GM12878 (cell line): ENCODE data around the gene CRIM1. TPM values are rescaled to one million over a fixed set of nuclear protein-coding genes. Genes with fewer than 3 reads are reported as not detected.

Source experiments
- ATAC-seq: fragments of 200-7000 bp; cut with Tn5 transposase; 3 replicates; pipeline ENCODE4 v1.9.1; 2020; ENCODE audit warnings: mild to moderate bottlenecking, moderate library complexity
- BruUV-seq: library from RNA; stranded (reverse); fragments of 400-500 nt; replicated peaks from 2 replicates; lab custom pipeline; 2021; lab: Mats Ljungman, UMichigan
- CTCF ChIA-PET: fragments of 300-600 bp; sonication (Branson Sonifier 250); formaldehyde crosslinking; extraction: SDS; loops from one replicate; lab custom pipeline; 2021; ENCODE audit warnings: inconsistent platforms; lab: Yijun Ruan, JAX
- POLR2A ChIA-PET: fragments of 350-600 bp; formaldehyde crosslinking; extraction: SDS; loops from one replicate; lab custom pipeline; 2021; ENCODE audit warnings: inconsistent platforms; lab: Charles Lee
- RAD21 ChIA-PET: fragments of 300-600 bp; sonication (Branson Sonifier 250); formaldehyde crosslinking; loops from one replicate; lab custom pipeline; 2023; ENCODE audit warnings: antibody characterized with exemption; ENCODE audit not compliant: unreplicated experiment; lab: Charles Lee
- SMC1A ChIA-PET: fragments of 300-600 bp; sonication (Branson Sonifier 250); formaldehyde crosslinking; loops from one replicate; lab custom pipeline; 2023; ENCODE audit not compliant: unreplicated experiment, uncharacterized antibody; lab: Charles Lee
- DNase-seq: peaks from one replicate; pipeline ENCODE4 v3.0.0-alpha.2; 2011; ENCODE audit warnings: low read depth, low spot score
- FAIRE-seq: peaks from 3 replicates; lab custom pipeline; 2011; peaks lifted over from hg19 to GRCh38; lab: Jason Lieb, UNC
- H2AFZ ChIP-seq: 2 replicates; pipeline ENCODE4 v1.6.0; 2011; ENCODE audit warnings: low read depth, low read length, control low read depth; ENCODE audit not compliant: control insufficient read depth
- H3K27ac ChIP-seq: 2 replicates; pipeline ENCODE4 v1.5.1; 2011; ENCODE audit warnings: control low read depth; ENCODE audit not compliant: control insufficient read depth, insufficient read depth
- H3K27me3 ChIP-seq, 2 experiments: replicated peaks in 1 of 2; 2 replicates each; pipeline versions ENCODE4 v1.6.0 to v1.6.1; 2011; ENCODE audit warnings: low read length in 1 of 2; ENCODE audit not compliant: control insufficient read depth in 2 of 2, insufficient read depth in 2 of 2
- H3K36me3 ChIP-seq, 2 experiments: 2 replicates each; pipeline ENCODE4 v1.5.1; 2011; ENCODE audit warnings: low read length in 1 of 2; ENCODE audit not compliant: control insufficient read depth in 2 of 2, insufficient read depth in 2 of 2
- H3K4me1 ChIP-seq: 2 replicates; pipeline ENCODE4 v1.6.1; 2011; ENCODE audit warnings: mild to moderate bottlenecking, low read length, moderate library complexity, mixed read lengths; ENCODE audit not compliant: control insufficient read depth, insufficient read depth
- H3K4me2 ChIP-seq: 2 replicates; pipeline ENCODE4 v1.6.0; 2011; ENCODE audit warnings: control low read depth; ENCODE audit not compliant: control insufficient read depth, insufficient read depth
- H3K4me3 ChIP-seq: fragments of 200-600 bp; sonication (generic); 2 replicates; pipeline ENCODE4 v1.5.1; 2016
- H3K79me2 ChIP-seq: 2 replicates; pipeline ENCODE4 v1.6.0; 2011; ENCODE audit warnings: low read length; ENCODE audit not compliant: control insufficient read depth, insufficient read depth
- H3K9ac ChIP-seq: 2 replicates; pipeline ENCODE4 v1.8.0; 2011; ENCODE audit warnings: low read length, control low read depth, mixed read lengths; ENCODE audit not compliant: control insufficient read depth, insufficient read depth
- H3K9me3 ChIP-seq: replicated peaks from 3 replicates; pipeline ENCODE4 v1.5.1; 2011; ENCODE audit warnings: mild to moderate bottlenecking, low read length; ENCODE audit not compliant: control insufficient read depth, insufficient read depth
- H4K20me1 ChIP-seq: 2 replicates; pipeline ENCODE4 v1.6.0; 2011; ENCODE audit not compliant: control insufficient read depth, insufficient read depth
- BCL3 ChIP-seq: IDR thresholded peaks from 2 replicates; pipeline ENCODE4 v1.6.1; 2011; ENCODE audit warnings: borderline replicate concordance, low read depth, mild to moderate bottlenecking, moderate library complexity, low read length; ENCODE audit not compliant: insufficient read depth, poor library complexity, severe bottlenecking
- CHD2 ChIP-seq: IDR thresholded peaks from 2 replicates; pipeline ENCODE4 v1.6.1; 2011; ENCODE audit warnings: low read depth, low read length, improper control_type of control experiment, borderline replicate concordance
- CHD4 ChIP-seq: fragments of 200-600 bp; sonication (generic); IDR thresholded peaks from 2 replicates; pipeline ENCODE4 v1.6.1; 2016; ENCODE audit warnings: mild to moderate bottlenecking
- EZH2 ChIP-seq: IDR thresholded peaks from 2 replicates; pipeline ENCODE4 v1.6.1; 2012; ENCODE audit warnings: low read depth, mild to moderate bottlenecking, control low read depth, inconsistent platforms, low read length, borderline replicate concordance; ENCODE audit not compliant: control insufficient read depth
- KAT2A ChIP-seq: conservative IDR thresholded peaks from 2 replicates; pipeline ENCODE4 v1.6.1; 2011; ENCODE audit warnings: low read depth, low read length; ENCODE audit not compliant: control insufficient read depth
- MTA3 ChIP-seq: IDR thresholded peaks from 2 replicates; pipeline ENCODE4 v1.6.1; 2012; ENCODE audit warnings: low read length, inconsistent platforms, borderline replicate concordance
- MYB ChIP-seq: fragments of 150-350 bp; IDR thresholded peaks from 2 replicates; pipeline ENCODE4 v1.6.1; 2014; ENCODE audit warnings: mild to moderate bottlenecking, low read depth, low read length, borderline replicate concordance
- NR2C1 ChIP-seq: fragments of 450-650 bp; IDR thresholded peaks from 2 replicates; pipeline ENCODE4 v1.6.1; 2017; ENCODE audit warnings: antibody characterized with exemption, mild to moderate bottlenecking, moderate library complexity
- NR2F1 ChIP-seq: fragments of 450-650 bp; conservative IDR thresholded peaks from 2 replicates; pipeline ENCODE4 v1.6.1; 2017; ENCODE audit warnings: mild to moderate bottlenecking
- POLR2AphosphoS2 ChIP-seq: IDR thresholded peaks from 2 replicates; pipeline ENCODE4 v1.6.1; 2011; ENCODE audit warnings: low read depth, mild to moderate bottlenecking, low read length, improper control_type of control experiment, moderate library complexity
- POU2F2 ChIP-seq: IDR thresholded peaks from 3 replicates; pipeline ENCODE4 v1.6.1; 2011; ENCODE audit warnings: low read depth, mild to moderate bottlenecking, low read length, borderline replicate concordance
- RAD51 ChIP-seq: fragments of 450-650 bp; IDR thresholded peaks from 2 replicates; pipeline ENCODE4 v1.6.1; 2016; ENCODE audit warnings: moderate library complexity, mild to moderate bottlenecking, inconsistent platforms
- RELA ChIP-seq: fragments of 450-650 bp; IDR thresholded peaks from 2 replicates; pipeline ENCODE4 v1.8.0; 2014; ENCODE audit warnings: borderline replicate concordance; ENCODE audit not compliant: partially characterized antibody
- SMAD1 ChIP-seq: fragments of 450-650 bp; IDR thresholded peaks from 2 replicates; pipeline ENCODE4 v1.6.1; 2018; ENCODE audit warnings: mild to moderate bottlenecking, low read depth; ENCODE audit not compliant: partially characterized antibody
- SMAD5 ChIP-seq: IDR thresholded peaks from 2 replicates; pipeline ENCODE4 v1.6.1; 2016; ENCODE audit warnings: antibody characterized with exemption, low read depth
- SPI1 ChIP-seq: IDR thresholded peaks from 2 replicates; pipeline ENCODE4 v1.6.1; 2011; ENCODE audit warnings: low read depth, mild to moderate bottlenecking, low read length, moderate library complexity, borderline replicate concordance; ENCODE audit not compliant: insufficient read depth
- SREBF2 ChIP-seq: IDR thresholded peaks from 2 replicates; pipeline ENCODE4 v1.6.1; 2012; ENCODE audit warnings: mild to moderate bottlenecking, low read length
- TCF3 ChIP-seq: IDR thresholded peaks from 2 replicates; pipeline ENCODE4 v1.6.1; 2012; ENCODE audit warnings: low read depth, mild to moderate bottlenecking, low read length, borderline replicate concordance; ENCODE audit not compliant: insufficient read depth
- WGBS: methylation state at CpG from one replicate; pipeline ENCODE4 v1.1.6; 2016; ENCODE audit warnings: low lambda C conversion rate; ENCODE audit not compliant: insufficient replicate concordance, insufficient coverage; ENCODE audit errors: missing lambda C conversion rate; 5-methylcytosine and 5-hydroxymethylcytosine counted together
- in situ Hi-C: fragments of 300-500 bp; cut with MboI; formaldehyde crosslinking; loops from 9 replicates; pipeline ENCODE4 v1.14.3; 2018; ENCODE audit warnings: mixed read lengths
- intact Hi-C: fragments of 100-400 bp; cut with micrococcal nuclease; formaldehyde crosslinking; loops from one replicate; pipeline ENCODE4 v1.14.2; 2022; ENCODE audit not compliant: unreplicated experiment
- polyA plus RNA-seq, 11 experiments: library from polyadenylated mRNA; depleted of rRNA in 4 of 11; unstranded in 6 of 11; stranded (reverse) in 5 of 11; fragments of >200 nt; fragmentation: Nextera tagmentation in 4 of 11; fragmentation: Illumina TruSeq in 1 of 11; extraction: Ambion mirVana in 4 of 11; extraction: Trizol in 1 of 11; gene quantifications; 1 replicate in 1 of 11; 2 replicates in 10 of 11; pipeline versions ENCODE4 v1.2.1 to v1.2.3, GENCODE V29; 2011 to 2016; ENCODE audit warnings: inconsistent platforms in 2 of 11, missing spikeins in 2 of 11, low read depth in 1 of 11
- total RNA-seq, 4 experiments: library from RNA; depleted of rRNA in 3 of 4; stranded (reverse); fragments of >200 nt in 3 of 4; fragmentation: Illumina TruSeq in 1 of 4; extraction: Trizol in 1 of 4; gene quantifications; 2 replicates each; pipeline versions ENCODE4 v1.2.1 to v1.2.3, GENCODE V29; 2013 to 2021

CRIM1 gene
- total and polyA plus RNA-seq, 10 of the 15 experiments (the other 5 are each of a cell fraction or from before 2014, with no cell fraction given): 0.42 to 7.4 (median 3.1) TPM

- TF ChIP-seq SPI1: no peak
- TF ChIP-seq KAT2A: no peak
Measured at GRCh38 chr2:36329251-36329650, 26.3 kb upstream of the CRIM1 start (continued).

GRCh38 chr2:36329746-36330472 is 25.7 kb upstream of the CRIM1 start:
- Histone ChIP-seq H4K20me1 (no peaks in the 10 kb centered on the region), H2AFZ (no peak overlapping the region), H3K4me1 (no peaks in the 10 kb centered on the region), H3K4me3 (no peak overlapping the region), H3K4me2 (no peak overlapping the region), H3K79me2 (no peaks in the 10 kb centered on the region), H3K27ac (no peak overlapping the region), H3K9me3 (no peaks in the 10 kb centered on the region), H3K27me3 (no peaks in the 10 kb centered on the region), H3K9ac (no peak overlapping the region), H3K36me3 (no peaks in the 10 kb centered on the region)
- intact Hi-C loops: loop anchor here (10.0 kb wide), 2 partner anchors 355 to 455 kb away; no protein-coding TSS in a partner anchor
- WGBS: 44% methylated on average over 4 of the region's 4 CpGs
- ChIA-PET POLR2A (no interaction called here), SMC1A (interaction anchor here (0.5 kb wide), 1 partner anchor 69 kb away, joined by 3 read pairs; no protein-coding TSS in a partner anchor), CTCF (interaction anchor here (0.7 kb wide), 1 partner anchor 25 kb away, joined by 3 read pairs; no protein-coding TSS in a partner anchor), RAD21 (no interaction called here)
- FAIRE-seq: no peak
- no peak for DNase-seq
- BruUV-seq: no TSS peak
- no peak for TF ChIP-seq SMAD1
- no peak for TF ChIP-seq RAD51
- no peak for TF ChIP-seq BCL3
- TF ChIP-seq CHD2: no peak
- TF ChIP-seq SMAD5: no peak
- TF ChIP-seq NR2F1: no peak
- no peak for TF ChIP-seq NR2C1
- TF ChIP-seq MYB: no peak
- TF ChIP-seq EZH2: no peak
- no peak for TF ChIP-seq SREBF2
- no peak for TF ChIP-seq CHD4
- no peak for TF ChIP-seq MTA3
- TF ChIP-seq TCF3: no peak
- TF ChIP-seq RELA: no peak
- no peak for TF ChIP-seq POLR2AphosphoS2
- no peak for TF ChIP-seq POU2F2
- ATAC-seq: no peak
- in situ Hi-C loops: no loop called here
